KBM-7 (cell line): ENCODE measurements around the gene PHTF1.
"Not testable (repeated sequence)": the region's sequence is repeated elsewhere in the genome, so short reads cannot be mapped to it uniquely, and the experiment has no call there.

Experiments
- DNase-seq: peaks from one replicate; pipeline ENCODE4 v3.0.0-alpha.2; 2015
- in situ Hi-C: fragments of 300-500 bp; cut with MboI; formaldehyde crosslinking; loops from 2 replicates; pipeline ENCODE4 v1.14.3; 2020; ENCODE audit warnings: low sequenced_read_pairs, low pct_unique_long_range_greater_than_20kb, mixed read lengths

PHTF1 gene

GRCh38 chr1:113780374-113781146 lies 21.3 kb upstream of the PHTF1 start:
- in situ Hi-C loops: no loop called here
- DNase-seq: peak; percentile 51

GRCh38 chr1:113779542-113779941 lies 20.3 kb upstream of the PHTF1 start:
- in situ Hi-C loops: no loop called here
- DNase-seq: no peak

- no peak for DNase-seq
- in situ Hi-C loops: no loop called here
These were observed 18.3 kb upstream of the PHTF1 start for GRCh38 chr1:113777561-113777960.

DNA sequence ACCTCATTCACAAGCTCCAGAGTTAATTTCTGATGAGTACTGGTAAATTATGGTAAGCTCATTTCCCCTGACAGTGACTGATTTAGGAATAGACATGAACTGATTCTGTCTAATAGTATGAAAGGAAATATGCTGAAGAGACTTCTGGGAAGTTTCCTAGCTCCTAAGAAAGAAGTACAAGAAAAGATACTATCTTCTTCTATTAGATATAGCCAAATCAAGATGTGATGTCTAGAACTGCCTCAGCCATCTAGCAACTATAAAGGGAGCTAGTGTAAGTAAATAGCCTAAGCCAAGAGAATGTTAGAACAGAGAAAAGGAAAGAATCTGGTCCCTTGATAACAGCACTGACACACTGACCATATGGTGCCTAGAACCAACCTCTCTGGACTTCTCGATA lies 10.7 kb upstream of the PHTF1 start:
- in situ Hi-C loops: no loop called here
- DNase-seq: no peak

DNA sequence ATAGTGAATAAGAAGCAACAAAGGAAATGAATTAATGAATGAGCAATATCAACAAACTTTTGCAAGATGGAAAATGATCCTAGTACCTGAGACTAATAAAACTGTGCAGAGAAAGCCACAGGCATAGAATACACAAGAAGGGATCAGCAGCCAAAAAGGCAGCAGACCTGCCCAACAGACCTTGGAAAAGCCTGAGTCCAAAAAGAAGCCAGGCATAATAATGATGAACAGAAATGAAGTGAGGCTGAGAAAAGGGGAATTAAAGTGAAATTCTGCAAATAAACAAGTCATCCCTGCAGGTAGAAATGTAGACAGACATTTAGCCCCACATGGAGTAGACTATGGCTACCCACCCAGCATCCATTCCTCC lies 10.3 kb upstream of the PHTF1 start:
- in situ Hi-C loops: no loop called here

DNA sequence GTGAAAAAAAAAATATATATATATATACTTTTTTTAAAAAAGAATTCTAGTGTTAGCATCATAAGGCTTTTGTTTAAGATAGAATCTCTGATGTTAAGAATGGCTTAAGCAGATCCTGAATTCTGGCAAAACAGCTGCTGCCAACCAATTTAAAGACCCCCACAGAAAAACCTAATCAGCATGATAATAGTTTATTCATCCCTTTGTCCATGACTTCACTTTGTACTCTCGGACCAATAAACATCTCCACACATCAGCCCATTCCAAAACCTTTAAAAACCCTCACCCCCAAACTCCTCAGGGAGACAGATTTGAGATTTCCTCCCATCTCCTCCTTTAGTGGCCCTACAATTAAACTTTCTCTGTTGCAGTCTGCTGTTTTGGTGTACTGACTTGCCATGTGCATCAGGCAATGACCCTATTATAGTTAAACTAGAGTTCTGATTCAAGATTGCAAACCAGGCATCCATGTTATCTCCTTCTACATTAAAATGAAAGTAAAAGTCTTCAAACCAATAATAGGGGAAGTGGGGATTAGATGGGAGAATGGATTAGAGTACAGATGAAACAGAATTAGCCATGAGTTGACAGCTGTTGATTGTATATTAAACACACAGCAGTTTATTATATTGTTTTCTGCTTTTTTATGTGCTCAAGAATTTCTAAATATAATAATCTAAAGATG lies 9.8 kb upstream of the PHTF1 start:
- DNase-seq: no peak
- in situ Hi-C loops: no loop called here

More for the DNA sequence above, 10.3 kb upstream of the PHTF1 start:
- no peak for DNase-seq

DNA sequence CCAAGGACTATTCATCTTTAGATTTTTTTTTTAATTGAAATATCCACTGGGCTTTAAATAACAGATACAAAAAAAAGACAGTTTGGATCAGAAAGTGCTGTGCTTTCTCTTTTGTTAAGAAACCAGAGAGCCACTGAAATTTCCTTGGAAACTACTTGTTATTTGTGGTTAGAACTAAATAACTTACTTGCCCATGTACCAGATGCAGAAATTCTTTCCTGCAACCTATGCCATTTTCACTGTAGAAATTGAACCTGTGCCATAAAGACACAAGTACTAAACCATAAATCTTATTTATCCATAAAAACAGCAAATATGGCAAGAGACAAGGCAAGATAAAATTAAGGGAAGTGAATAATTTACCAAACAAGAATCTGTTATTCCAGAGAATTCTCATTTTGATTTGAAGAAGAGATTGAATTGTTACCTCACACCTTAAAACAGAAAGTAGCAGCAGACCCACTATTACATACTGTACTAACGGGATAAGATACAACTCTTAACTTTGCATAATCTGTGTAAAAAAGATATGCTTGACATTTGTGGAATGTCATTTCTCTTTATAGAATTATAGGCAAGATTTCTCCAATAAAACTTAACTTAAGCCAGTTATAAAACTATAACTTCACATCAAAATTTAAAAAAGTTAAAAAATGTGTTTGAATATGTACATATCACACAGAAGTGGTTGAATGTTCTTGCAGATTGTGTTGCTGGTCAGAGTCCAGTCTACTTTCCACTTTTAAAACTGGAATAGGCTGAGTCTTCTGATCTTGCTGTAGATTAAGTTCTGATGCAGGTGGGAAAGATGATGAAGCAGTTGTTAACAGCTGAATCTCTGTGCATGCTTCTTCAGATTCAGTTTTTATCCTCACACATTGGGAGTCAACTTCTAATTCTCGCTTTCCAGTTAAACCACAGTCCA lies 6.3 kb upstream of the PHTF1 start:
- no peak for DNase-seq
- in situ Hi-C loops: no loop called here

DNA sequence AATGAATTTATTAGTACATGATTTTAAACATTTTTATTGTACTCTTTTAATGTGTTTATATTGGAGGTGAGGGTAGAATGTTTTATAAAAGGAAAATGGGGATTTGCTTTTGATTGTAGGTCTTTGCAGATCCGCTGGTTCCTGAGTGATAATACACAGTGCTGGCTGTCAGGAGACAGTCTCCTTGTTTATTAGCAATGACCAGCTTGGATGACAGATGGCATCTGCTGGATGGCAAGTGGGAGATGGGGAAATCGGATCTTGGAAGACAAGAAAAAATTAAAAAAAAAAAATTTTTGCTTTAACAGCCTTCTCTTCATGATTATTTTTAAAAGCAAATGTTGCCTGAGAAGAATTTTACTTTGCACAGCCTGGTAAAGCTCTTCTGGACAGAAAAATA lies 4.4 kb upstream of the PHTF1 start:
- DNase-seq: no peak
- in situ Hi-C loops: no loop called here

DNA sequence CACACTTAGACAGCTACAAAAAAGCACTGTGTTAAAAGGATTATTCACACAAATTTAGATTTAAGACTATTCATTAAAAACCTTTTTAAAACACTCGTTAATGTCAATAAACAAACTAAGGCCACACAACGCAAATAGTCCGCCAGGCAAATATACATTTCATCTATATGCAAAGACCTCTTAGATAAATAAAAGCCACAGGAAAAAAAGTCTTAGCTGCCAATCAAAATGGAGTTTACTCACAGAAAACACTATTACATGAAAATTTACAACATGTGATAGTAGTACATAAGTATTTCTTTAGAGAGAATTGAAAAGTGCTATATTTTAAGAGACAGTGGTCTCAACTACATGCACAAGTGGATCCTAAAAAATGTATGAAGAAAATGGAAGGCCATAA lies 2.7 kb upstream of the PHTF1 start:
- in situ Hi-C loops: no loop called here
- DNase-seq: no peak

DNA sequence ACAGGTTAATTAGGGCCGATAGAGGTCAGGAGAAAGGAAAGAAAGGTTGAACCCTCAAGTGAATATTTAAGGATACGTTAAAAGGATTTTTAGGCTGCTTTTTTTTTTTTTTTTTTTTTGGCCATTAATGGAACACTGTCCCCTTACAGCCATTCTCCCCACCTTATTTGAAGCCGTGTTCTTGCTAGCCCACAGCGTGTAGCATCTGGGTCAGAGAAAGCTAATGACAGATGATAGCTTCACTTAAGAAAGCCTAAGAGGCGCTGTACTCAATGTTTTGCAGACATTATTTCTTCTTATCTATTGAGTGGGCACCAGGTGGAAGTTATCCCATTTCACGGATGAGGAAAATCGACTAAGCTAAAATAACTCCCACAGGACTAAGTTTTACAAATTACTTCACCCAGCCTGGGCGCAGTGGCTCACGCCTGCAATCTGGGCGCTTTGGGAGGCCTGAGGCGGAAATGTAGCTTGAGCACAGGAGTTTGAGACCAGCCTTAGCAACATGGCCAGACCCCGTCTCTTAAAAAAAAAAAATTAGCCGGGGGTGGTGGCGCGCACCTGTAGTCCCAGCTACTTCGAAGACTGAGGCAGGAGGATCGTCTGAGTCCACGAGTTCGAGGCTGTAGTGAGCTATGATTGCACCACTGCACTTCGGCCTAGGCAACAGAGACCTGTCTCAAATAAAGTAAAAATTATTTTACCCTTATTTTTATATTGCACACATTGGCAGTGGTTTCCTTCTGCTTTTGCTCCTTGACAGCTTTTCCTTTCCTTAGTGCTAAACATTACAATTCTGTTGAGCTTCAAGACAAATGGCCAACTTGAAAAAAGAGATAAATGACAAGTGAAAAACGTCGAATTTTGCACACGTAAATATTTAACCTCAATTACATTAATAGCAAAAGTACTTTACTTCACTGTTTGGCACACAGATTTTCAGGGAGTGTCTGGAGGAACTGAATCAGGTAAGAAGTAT lies 1.1 kb upstream of the PHTF1 start:
- in situ Hi-C loops: no loop called here
- DNase-seq: no peak

- peak; percentile 74 for DNase-seq
- in situ Hi-C loops: no loop called here
These were observed 504 bp downstream of the PHTF1 start for GRCh38 chr1:113758631-113759332.

DNA sequence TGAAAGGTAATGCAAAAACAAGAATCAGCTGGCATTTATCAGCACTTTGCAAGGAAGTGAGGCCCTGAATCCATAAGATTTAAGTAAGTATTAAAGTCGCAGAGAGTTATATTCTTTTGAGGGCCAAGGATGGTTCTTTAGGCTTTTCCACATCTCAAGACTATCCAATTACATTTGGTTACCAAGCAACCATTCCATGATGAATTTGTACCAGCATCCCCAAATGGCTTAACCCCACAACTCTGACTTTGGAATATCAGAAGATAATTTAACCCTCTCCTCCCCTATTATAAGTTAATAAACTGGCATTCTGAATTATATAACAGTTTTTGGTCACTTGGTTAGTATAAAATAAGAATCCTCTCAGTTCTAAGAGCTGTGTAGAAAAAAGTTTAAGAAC lies 2.8 kb downstream of the PHTF1 start:
- in situ Hi-C loops: no loop called here
- no peak for DNase-seq

GRCh38 chr1:113753333-113753732 lies 6.0 kb downstream of the PHTF1 start:
- in situ Hi-C loops, DNase-seq: not testable (repeated sequence)

- DNase-seq: no peak
- in situ Hi-C loops: no loop called here
These were observed 7.8 kb downstream of the PHTF1 start for GRCh38 chr1:113751516-113751915.

DNA sequence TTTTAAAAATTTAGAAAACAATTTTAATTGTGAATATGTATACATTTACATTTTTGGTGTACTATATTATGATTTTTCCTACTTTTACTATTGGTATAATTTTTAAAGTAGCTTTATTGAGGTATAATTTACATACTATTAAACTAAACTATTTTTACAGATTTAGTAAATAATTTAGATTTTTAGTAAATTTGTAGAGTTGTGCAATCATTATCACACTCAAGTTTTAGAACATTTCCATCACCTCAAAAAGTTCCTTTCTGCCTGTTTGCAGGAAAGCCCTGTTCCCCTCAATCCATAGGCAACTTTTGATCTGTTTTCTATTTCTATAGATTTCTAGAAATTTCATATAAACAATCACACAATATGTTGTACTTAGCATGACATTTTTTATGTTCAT lies 8.2 kb downstream of the PHTF1 start:
- DNase-seq: no peak
- in situ Hi-C loops: no loop called here

GRCh38 chr1:113749402-113749801 lies 9.9 kb downstream of the PHTF1 start:
- DNase-seq: no peak
- in situ Hi-C loops: no loop called here

DNA sequence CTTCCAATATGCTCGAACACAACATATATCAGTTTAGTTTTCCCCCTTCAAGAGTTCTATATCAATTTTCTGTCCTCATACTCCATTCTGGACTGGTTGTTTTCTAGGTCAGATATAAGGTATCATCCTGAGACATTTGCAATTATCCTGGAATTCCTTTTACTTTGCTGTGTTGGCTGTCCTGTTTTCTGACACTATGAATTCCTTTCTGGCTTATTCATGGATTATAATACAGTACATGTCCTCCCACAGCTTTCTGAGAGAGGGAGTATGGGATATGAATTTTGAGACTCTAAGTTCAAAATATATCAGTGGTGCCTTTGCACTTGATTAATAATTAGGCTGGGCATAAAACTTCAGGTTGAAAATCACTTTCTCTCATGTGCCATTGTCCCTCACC lies 11.9 kb downstream of the PHTF1 start:
- in situ Hi-C loops: no loop called here
- DNase-seq: no peak

DNA sequence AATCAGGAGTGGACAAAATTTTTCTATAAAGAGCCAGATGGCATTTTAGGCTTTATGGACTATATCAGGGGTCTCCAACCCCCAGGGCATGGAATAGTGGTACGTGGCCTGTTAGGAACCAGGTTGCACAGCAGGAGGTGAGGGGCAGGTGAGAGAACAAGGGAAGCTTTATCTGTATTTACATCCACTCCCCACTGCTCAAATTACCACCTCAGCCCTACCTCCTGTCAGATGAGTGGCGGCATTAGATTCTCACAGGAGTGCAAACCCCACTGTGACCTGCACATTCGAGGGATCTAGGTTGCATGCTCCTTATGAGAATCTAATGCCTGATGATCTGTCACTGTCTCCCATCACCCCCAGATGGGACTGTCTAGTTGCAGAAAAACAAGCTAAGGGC lies 13.9 kb downstream of the PHTF1 start:
- no peak for DNase-seq
- in situ Hi-C loops: no loop called here
